ENCODE measurements around the gene LSP1. TPM values are rescaled to one million over a fixed set of nuclear protein-coding genes. Genes with fewer than 3 reads are reported as not detected.

LSP1 gene
- total and polyA plus RNA-seq, 10 donors, result 136 to 422 (median 335) TPM

GRCh38 chr11:1825039-1825740 is 27.7 kb upstream of the LSP1 start:
- H3K9me3 ChIP-seq, result no peaks in the 10 kb centered on the region
- TF ChIP-seq POLR2AphosphoS5 (IDR thresholded peaks at IDR 0.05) (peak; percentile 49 to 82 (median 50)), POLR2A (IDR thresholded peaks at IDR 0.05) (no peak)
- TF ChIP-seq, protein P1, sequence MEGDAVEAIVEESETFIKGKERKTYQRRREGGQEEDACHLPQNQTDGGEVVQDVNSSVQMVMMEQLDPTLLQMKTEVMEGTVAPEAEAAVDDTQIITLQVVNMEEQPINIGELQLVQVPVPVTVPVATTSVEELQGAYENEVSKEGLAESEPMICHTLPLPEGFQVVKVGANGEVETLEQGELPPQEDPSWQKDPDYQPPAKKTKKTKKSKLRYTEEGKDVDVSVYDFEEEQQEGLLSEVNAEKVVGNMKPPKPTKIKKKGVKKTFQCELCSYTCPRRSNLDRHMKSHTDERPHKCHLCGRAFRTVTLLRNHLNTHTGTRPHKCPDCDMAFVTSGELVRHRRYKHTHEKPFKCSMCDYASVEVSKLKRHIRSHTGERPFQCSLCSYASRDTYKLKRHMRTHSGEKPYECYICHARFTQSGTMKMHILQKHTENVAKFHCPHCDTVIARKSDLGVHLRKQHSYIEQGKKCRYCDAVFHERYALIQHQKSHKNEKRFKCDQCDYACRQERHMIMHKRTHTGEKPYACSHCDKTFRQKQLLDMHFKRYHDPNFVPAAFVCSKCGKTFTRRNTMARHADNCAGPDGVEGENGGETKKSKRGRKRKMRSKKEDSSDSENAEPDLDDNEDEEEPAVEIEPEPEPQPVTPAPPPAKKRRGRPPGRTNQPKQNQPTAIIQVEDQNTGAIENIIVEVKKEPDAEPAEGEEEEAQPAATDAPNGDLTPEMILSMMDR (IDR thresholded peaks at IDR 0.05 in 8 of 11, conservative IDR thresholded peaks at IDR 0.05 in 3 of 11), result peak in 10 of 11 experiments; percentile 7 to 72 (median 54)
- H3K27ac ChIP-seq, result peak overlapping the region in 3 of 8 donors; percentile 63 to 76 (median 75)
- no peak overlapping the region for H3K4me3 ChIP-seq
- H3K27me3 ChIP-seq (replicated peaks in 1 of 7), result peaks cover 0 to 30% (median 0%) of the 10 kb centered on the region in 7 donors
- H3K36me3 ChIP-seq, result no peaks in the 10 kb centered on the region
- WGBS, 5 donors, result 33 to 56% (median 52%) methylated on average over 7 to 26 of the region's 26 CpGs
- intact Hi-C loops (cut with DNase I; ENCODE audit: low total_unique reads), result no loop called here
- peak; percentile 87 for DNase-seq
- H3K4me1 ChIP-seq, result peaks cover 0 to 37% (median 12%) of the 10 kb centered on the region in 6 donors

DNA sequence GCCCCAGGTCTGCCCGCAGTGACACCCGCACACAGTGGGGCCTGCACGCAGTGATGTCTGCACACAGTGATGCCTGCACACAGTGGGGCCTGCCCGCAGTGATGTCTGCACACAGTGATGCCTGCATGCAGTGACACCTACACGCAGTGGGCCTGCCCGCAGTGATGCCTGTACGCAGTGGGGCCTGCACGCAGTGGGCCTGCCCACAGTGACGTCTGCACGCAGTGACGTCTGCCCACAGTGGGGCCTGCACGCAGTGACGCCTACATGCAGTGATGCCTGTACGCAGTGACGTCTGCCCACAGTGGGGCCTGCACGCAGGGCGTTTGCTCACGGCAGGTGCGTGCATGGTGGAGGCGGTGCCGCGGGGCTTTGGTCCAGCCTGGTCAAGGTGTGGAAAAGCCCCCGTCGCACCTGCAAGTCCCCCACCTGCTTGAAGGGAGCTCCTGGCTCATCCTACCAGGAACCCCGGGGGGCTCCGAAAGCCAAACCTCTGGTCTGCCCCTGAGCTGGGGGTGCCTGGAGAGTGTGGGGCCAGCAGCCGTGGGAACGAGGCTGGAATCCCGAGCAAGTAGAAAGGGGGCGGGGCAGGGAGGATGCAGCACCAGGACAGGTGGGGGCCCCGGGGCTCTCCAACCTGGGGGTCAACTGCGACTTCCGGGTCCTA is 27.0 kb upstream of the LSP1 start:
- H3K4me3 ChIP-seq, result no peak overlapping the region
- no peaks in the 10 kb centered on the region for H3K9me3 ChIP-seq
- H3K36me3 ChIP-seq, result no peaks in the 10 kb centered on the region
- H3K4me1 ChIP-seq, result peaks cover 0 to 41% (median 12%) of the 10 kb centered on the region in 6 donors
- TF ChIP-seq, protein P1 (IDR thresholded peaks at IDR 0.05 in 8 of 11, conservative IDR thresholded peaks at IDR 0.05 in 3 of 11), result no peak
- TF ChIP-seq POLR2AphosphoS5 (IDR thresholded peaks at IDR 0.05) (no peak), POLR2A (IDR thresholded peaks at IDR 0.05) (no peak)
- WGBS, 5 donors, result 90 to 93% (median 90%) methylated on average over 21 to 33 of the region's 33 CpGs
- peak overlapping the region in 5 of 8 donors; percentile 46 to 76 (median 63) for H3K27ac ChIP-seq
- H3K27me3 ChIP-seq (replicated peaks in 1 of 7), result peaks cover 0 to 37% (median 0%) of the 10 kb centered on the region in 7 donors
- no peak for DNase-seq
- intact Hi-C loops (cut with DNase I; ENCODE audit: low total_unique reads), result no loop called here

GRCh38 chr11:1826552-1827094 is 26.3 kb upstream of the LSP1 start:
- H3K4me1 ChIP-seq, result peaks cover 0 to 45% (median 12%) of the 10 kb centered on the region in 6 donors
- 51 to 88% (median 70%) methylated on average over 7 to 15 of the region's 15 CpGs for WGBS, 5 donors
- intact Hi-C loops (cut with DNase I; ENCODE audit: low total_unique reads), result no loop called here
- H3K4me3 ChIP-seq, result no peak overlapping the region
- no peaks in the 10 kb centered on the region for H3K36me3 ChIP-seq
- H3K27me3 ChIP-seq (replicated peaks in 1 of 7), result peaks cover 0 to 44% (median 3%) of the 10 kb centered on the region in 7 donors
- no peaks in the 10 kb centered on the region for H3K9me3 ChIP-seq
- H3K27ac ChIP-seq, result peak overlapping the region in 7 of 8 donors; percentile 13 to 76 (median 62)
- no peak for DNase-seq
- peak; percentile 30 to 76 (median 54) for TF ChIP-seq POLR2AphosphoS5 (IDR thresholded peaks at IDR 0.05)
- TF ChIP-seq, protein P1 (IDR thresholded peaks at IDR 0.05 in 8 of 11, conservative IDR thresholded peaks at IDR 0.05 in 3 of 11), result no peak
